ENCODE results near the gene DOCK4.

DOCK4 gene

GRCh38 chr7:112215787-112216186 lies 9.6 kb upstream of the DOCK4 start:
- DNase-seq (ENCODE audit: low read depth in 1 of 2, low spot score in 1 of 2), result no peak

DNA sequence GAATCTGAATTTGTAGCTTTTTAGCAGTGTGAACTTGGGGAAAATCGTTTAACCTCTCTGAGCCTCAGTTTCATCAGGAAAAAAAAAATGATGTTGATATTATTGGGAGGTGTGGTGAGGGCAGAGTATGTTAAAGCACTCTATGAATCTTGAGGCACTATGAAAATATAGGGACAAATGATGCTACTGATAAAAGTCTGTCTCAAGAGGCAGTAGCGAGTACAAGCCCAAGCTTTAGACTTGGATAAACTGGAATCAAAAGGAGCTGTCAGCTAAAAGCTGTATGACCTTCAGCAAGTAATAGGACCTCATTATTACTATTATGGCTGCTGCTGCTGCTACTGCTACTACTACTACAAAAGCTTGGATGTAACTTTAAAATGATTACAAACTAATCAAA lies 8.7 kb upstream of the DOCK4 start:
- no peak for DNase-seq (ENCODE audit: low read depth in 1 of 2, low spot score in 1 of 2)

GRCh38 chr7:112214268-112214667 lies 8.1 kb upstream of the DOCK4 start:
- no peak for DNase-seq (ENCODE audit: low read depth in 1 of 2, low spot score in 1 of 2)

DNA sequence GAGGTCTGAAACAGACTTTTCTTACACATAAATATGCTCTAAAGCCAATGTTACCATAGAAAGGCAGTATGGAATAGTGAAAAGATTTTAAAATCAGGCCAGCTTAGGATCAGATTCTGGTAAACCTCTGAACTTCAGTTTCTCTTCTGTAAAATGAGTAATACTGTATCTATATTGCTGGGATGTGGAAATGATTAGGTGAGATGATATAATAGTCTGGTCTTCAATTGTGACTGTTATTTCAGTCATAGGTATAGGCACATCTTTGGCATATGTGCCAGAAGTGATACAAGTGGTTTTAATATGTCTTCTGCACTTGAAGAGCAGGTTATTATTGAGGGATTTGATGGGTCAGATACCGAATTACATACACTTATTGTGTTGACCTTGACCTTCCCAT lies 7.5 kb upstream of the DOCK4 start:
- no peak for DNase-seq (ENCODE audit: low read depth in 1 of 2, low spot score in 1 of 2)

GRCh38 chr7:112212571-112212970 lies 6.4 kb upstream of the DOCK4 start:
- no peak for DNase-seq (ENCODE audit: low read depth in 1 of 2, low spot score in 1 of 2)

GRCh38 chr7:112211348-112211907 lies 5.2 kb upstream of the DOCK4 start:
- DNase-seq (ENCODE audit: low read depth in 1 of 2, low spot score in 1 of 2), result no peak

DNA sequence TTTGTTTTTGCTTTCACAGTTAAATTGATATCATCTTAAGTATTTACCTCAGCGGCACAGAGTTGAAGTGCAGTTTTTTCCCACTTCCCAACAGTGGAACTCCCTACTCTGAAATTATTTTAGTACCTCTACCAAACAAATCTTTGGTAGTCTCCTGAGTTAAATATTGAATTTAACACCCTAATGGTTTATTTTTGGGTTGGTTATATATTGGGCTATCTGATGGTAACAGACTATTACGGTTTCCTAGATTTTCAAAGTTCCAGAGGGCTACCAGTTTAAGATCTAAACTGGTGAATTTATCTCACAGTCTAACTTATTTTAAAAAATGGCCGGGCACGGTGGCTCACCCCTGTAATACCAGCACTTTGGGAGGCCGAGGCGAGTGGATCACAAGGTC lies 1.6 kb upstream of the DOCK4 start:
- DNase-seq (ENCODE audit: low read depth in 1 of 2, low spot score in 1 of 2), result no peak

- DNase-seq (ENCODE audit: low read depth in 1 of 2, low spot score in 1 of 2), result no peak
Measured at GRCh38 chr7:112206991-112207592, 893 bp upstream of the DOCK4 start.

- DNase-seq (ENCODE audit: low read depth in 1 of 2, low spot score in 1 of 2), result peak in 1 of 2 donors; percentile 13
Measured at GRCh38 chr7:112205343-112206237, 609 bp downstream of the DOCK4 start.

GRCh38 chr7:112204499-112205342 lies 1.5 kb downstream of the DOCK4 start:
- no peak for DNase-seq (ENCODE audit: low read depth in 1 of 2, low spot score in 1 of 2)

- DNase-seq (ENCODE audit: low read depth in 1 of 2, low spot score in 1 of 2), result no peak
Measured at GRCh38 chr7:112203365-112203739, 2.8 kb downstream of the DOCK4 start.

GRCh38 chr7:112202816-112203215 lies 3.4 kb downstream of the DOCK4 start:
- no peak for DNase-seq (ENCODE audit: low read depth in 1 of 2, low spot score in 1 of 2)

GRCh38 chr7:112201839-112202238 lies 4.4 kb downstream of the DOCK4 start:
- no peak for DNase-seq (ENCODE audit: low read depth in 1 of 2, low spot score in 1 of 2)

- DNase-seq (ENCODE audit: low read depth in 1 of 2, low spot score in 1 of 2), result no peak
Measured at GRCh38 chr7:112201411-112201810, 4.8 kb downstream of the DOCK4 start.

DNA sequence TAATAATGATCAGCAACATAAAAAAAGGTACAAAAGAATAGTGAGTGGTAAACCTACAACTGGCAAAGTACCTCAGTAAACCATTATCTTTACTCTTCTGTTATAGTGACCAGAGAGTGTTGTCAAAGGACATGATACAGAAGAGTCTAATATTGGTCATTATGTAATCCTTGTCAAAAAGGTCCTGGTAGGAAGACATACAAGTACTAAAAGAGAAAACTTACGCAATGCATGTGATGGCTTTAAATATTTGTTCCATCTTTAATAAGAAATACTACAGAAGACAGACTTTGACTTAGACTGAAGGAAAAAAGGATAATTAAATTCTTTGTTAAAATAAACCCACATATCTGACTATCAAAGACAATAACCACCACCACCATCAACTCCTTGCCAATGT lies 6.5 kb downstream of the DOCK4 start:
- no peak for DNase-seq (ENCODE audit: low read depth in 1 of 2, low spot score in 1 of 2)

DNA sequence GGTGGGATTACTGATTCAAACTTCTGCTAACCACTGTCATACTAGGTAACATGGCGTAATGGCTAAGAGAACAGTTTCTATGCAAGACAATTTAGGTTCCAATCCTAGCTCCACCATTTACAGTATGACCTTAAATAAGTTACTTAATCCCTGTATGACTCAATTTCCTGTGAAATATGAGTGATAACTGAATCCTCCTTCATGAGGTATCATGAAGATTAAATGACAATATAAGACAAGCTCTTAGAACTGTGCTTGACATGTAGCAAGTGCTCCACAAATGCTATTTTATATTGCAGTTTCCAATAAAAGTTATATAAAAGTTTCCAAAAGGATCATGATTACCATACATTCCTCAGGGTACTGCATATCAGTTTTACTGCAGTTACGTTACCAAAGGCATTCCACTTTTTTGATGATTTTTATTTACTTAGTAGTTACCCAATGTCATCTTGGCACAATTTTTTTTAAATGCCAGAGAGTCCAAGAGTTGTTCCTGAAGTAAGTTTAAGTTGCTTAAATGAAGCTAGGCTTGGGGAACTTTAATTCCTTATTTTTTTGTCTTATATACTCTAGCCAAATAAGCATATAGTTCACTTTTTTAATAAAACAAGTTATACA lies 7.1 kb downstream of the DOCK4 start:
- no peak for DNase-seq (ENCODE audit: low read depth in 1 of 2, low spot score in 1 of 2)

GRCh38 chr7:112197322-112197721 lies 8.9 kb downstream of the DOCK4 start:
- DNase-seq (ENCODE audit: low read depth in 1 of 2, low spot score in 1 of 2), result no peak

DNA sequence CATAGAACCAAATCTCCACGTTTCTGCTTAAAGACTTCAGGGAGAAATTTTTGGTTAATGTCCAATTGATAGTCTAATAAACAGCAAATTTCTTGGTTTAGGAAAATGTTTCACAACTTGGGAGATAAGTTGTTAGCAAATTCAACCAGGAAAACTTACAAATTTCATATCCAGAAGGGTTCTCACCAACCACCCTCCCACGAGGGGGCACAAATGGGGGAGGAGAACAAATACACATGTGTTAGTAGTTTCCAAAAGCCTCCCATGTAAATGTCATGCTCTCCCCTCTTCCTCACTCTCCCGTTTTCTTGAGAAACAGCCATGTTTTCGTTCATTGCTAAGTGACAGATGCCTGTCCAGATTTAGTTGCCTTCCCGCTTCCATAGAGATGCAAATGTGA lies 10.5 kb downstream of the DOCK4 start:
- no peak for DNase-seq (ENCODE audit: low read depth in 1 of 2, low spot score in 1 of 2)

DNA sequence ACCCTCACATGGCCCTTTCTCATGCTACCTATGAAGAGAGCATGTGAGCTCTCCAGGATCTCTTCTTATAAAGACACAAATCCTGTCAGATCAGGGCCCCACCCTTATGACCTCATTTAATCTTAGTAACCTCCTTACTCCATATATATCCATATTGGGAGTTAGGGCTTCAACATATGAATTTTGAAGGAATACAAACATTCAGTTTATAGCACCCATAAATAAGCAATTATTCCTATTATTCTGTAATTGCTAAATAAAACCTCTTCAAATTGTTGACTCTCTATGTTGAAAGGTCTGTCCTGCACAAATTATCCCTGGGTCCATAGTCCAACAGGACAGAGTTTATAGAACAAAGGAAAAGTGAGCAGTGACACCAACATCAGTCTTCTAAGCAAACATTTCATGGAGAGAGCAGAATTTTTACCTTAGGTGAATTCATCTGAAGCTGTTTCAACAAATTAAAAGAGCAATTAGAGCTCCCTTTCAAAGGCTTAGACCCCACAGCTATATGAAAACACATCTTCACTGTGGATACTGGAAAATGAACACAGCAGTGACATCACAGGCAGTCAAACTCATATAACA lies 12.2 kb downstream of the DOCK4 start:
- DNase-seq (ENCODE audit: low read depth in 1 of 2, low spot score in 1 of 2), result no peak

DNA sequence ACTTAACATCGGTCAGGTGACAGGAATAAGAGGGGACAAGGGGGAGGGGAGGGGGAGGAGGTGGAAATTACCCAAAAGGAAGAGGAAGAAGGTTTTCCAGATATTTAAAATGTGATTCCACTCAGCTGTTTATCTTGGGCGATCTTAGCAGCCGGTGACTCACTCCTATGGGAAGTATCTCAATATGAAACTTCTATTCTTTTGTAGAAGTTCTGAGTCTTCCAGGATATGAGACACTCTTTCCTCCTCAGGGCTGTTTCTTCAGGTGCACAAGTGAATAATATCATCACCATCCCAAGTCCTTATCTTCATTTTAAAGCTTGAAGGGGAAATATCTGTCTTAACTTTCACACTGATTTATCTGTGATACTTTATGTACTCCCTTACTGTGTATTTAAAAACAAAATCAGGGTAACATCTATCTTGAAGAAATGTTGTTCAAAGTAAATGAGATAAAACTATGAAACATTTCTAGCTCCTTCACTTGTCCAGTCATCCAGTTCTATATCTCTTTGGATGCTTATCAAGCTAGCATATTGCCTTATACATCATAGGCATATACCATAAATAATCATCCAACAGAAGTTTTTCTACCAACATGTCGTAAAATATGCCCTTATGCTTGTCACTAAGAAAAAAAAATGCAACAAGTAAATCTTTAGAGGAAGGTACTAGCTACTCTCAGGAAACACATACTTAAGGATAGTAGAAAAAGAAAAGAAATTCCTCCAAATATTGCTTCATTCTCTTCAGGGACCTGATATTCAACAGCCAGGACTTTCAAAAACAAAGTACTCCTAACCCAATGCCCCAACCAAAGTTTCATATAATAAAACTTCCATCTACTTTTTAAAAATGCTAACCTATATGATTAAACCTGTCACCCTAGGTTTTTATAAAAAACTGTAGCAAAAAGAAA lies 13.7 kb downstream of the DOCK4 start:
- DNase-seq (ENCODE audit: low read depth in 1 of 2, low spot score in 1 of 2), result no peak

All from activated T-helper 1 cell treated with anti-CD3 and anti-CD28 coated beads, Interleukin-2, amount 50 U/mL, for 16 hours (primary cell).